CD4-positive, alpha-beta T cell treated with Interleukin-1 beta for 1 hour (primary cell): ENCODE results near the gene ADH6.
"Not testable (repeated sequence)": the region's sequence is repeated elsewhere in the genome, so short reads cannot be mapped to it uniquely, and the experiment has no call there.

Experiments
- DNase-seq, 2 donors: peaks; one replicate each; pipeline ENCODE4 v3.0.0-alpha.2; 2020 to 2022

The ADH6 gene

GRCh38 chr4:99219072-99219471 is at the start of gene ADH6:
TSS of gene ADH6 (minus strand) at chr4:99219246. CDS start at chr4:99219152, 94 bp downstream.
- DNase-seq: no peak

- no peak for DNase-seq
Observed at GRCh38 chr4:99264927-99265326, 45.9 kb upstream of the ADH6 start.

- DNase-seq: no peak
Observed at GRCh38 chr4:99252746-99253145, 33.7 kb upstream of the ADH6 start.

GRCh38 chr4:99248714-99249113 is 29.7 kb upstream of the ADH6 start:
- DNase-seq: no peak

- no peak for DNase-seq
Observed at GRCh38 chr4:99235955-99236354, 16.9 kb upstream of the ADH6 start.

- no peak for DNase-seq
Observed at GRCh38 chr4:99234331-99235010, 15.4 kb upstream of the ADH6 start.

- DNase-seq: not testable (repeated sequence)
Observed at GRCh38 chr4:99233397-99233796, 14.4 kb upstream of the ADH6 start.

GRCh38 chr4:99228706-99229105 is 9.7 kb upstream of the ADH6 start:
- not testable (repeated sequence) for DNase-seq

- DNase-seq: not testable (repeated sequence)
Observed at GRCh38 chr4:99227646-99228045, 8.6 kb upstream of the ADH6 start.

- no peak for DNase-seq
Observed at GRCh38 chr4:99221980-99222379, 2.9 kb upstream of the ADH6 start.

GRCh38 chr4:99219479-99219878 is 433 bp upstream of the ADH6 start:
- DNase-seq: no peak

GRCh38 chr4:99215521-99215920 is 3.5 kb downstream of the ADH6 start:
- DNase-seq: no peak

GRCh38 chr4:99210789-99211188 is 8.3 kb downstream of the ADH6 start:
- no peak for DNase-seq

- DNase-seq: no peak
Observed at GRCh38 chr4:99209671-99210070, 9.4 kb downstream of the ADH6 start.

- DNase-seq: no peak
Observed at GRCh38 chr4:99208719-99209075, 10.3 kb downstream of the ADH6 start.

GRCh38 chr4:99207911-99208718 is 10.9 kb downstream of the ADH6 start:
- no peak for DNase-seq

GRCh38 chr4:99207069-99207743 is 11.8 kb downstream of the ADH6 start:
- no peak for DNase-seq

- DNase-seq: no peak
Observed at GRCh38 chr4:99205153-99205979, 13.7 kb downstream of the ADH6 start.

- DNase-seq: no peak
Observed at GRCh38 chr4:99202536-99202935, 16.5 kb downstream of the ADH6 start.

GRCh38 chr4:99202094-99202493 is 17.0 kb downstream of the ADH6 start:
- no peak for DNase-seq

GRCh38 chr4:99201690-99202089 is 17.4 kb downstream of the ADH6 start:
- no peak for DNase-seq

- no peak for DNase-seq
Observed at GRCh38 chr4:99200138-99200537, 18.9 kb downstream of the ADH6 start.

- no peak for DNase-seq
Observed at GRCh38 chr4:99190336-99190735, 28.7 kb downstream of the ADH6 start.
